T1000 (cell line): ENCODE results near the gene ANKMY1.
"Not testable (repeated sequence)": the region's sequence is repeated elsewhere in the genome, so short reads cannot be mapped to it uniquely, and the experiment has no call there.

Experiments used
- DNase-seq: peaks from one replicate; lab custom pipeline; 2025; ENCODE audit warnings: mixed read lengths; lab: John Stamatoyannopoulos, UW

Gene ANKMY1

GRCh38 chr2:240503848-240504247 is 53.9 kb downstream of the ANKMY1 start:
- no peak for DNase-seq

GRCh38 chr2:240503375-240503774 is 54.4 kb downstream of the ANKMY1 start:
- no peak for DNase-seq

GRCh38 chr2:240502430-240503121 is 55.2 kb downstream of the ANKMY1 start:
- no peak for DNase-seq

GRCh38 chr2:240502059-240502429 is 55.7 kb downstream of the ANKMY1 start:
- no peak for DNase-seq

- DNase-seq: no peak
These were observed 56.2 kb downstream of the ANKMY1 start for GRCh38 chr2:240501531-240501991.

GRCh38 chr2:240500561-240501423 is 57.0 kb downstream of the ANKMY1 start:
- no peak for DNase-seq

GRCh38 chr2:240499309-240500301 is 58.2 kb downstream of the ANKMY1 start:
- no peak for DNase-seq

GRCh38 chr2:240498958-240499260 is 58.9 kb downstream of the ANKMY1 start:
- no peak for DNase-seq

GRCh38 chr2:240498171-240498957 is 59.4 kb downstream of the ANKMY1 start:
- no peak for DNase-seq

- not testable (repeated sequence) for DNase-seq
These were observed 60.7 kb downstream of the ANKMY1 start for GRCh38 chr2:240497082-240497481.

GRCh38 chr2:240494942-240495341 is 62.8 kb downstream of the ANKMY1 start:
- DNase-seq: not testable (repeated sequence)

GRCh38 chr2:240494194-240494793 is 63.5 kb downstream of the ANKMY1 start:
- no peak for DNase-seq

- no peak for DNase-seq
These were observed 66.3 kb downstream of the ANKMY1 start for GRCh38 chr2:240491483-240491882.

- DNase-seq: no peak
These were observed 75.6 kb downstream of the ANKMY1 start for GRCh38 chr2:240482141-240482540.

- DNase-seq: no peak
These were observed 76.1 kb downstream of the ANKMY1 start for GRCh38 chr2:240481720-240482119.

- no peak for DNase-seq
These were observed 76.8 kb downstream of the ANKMY1 start for GRCh38 chr2:240480834-240481623.

- DNase-seq: no peak
These were observed 78.7 kb downstream of the ANKMY1 start for GRCh38 chr2:240479111-240479501.

GRCh38 chr2:240478346-240479110 is 79.3 kb downstream of the ANKMY1 start:
- no peak for DNase-seq

GRCh38 chr2:240477916-240478315 is 79.9 kb downstream of the ANKMY1 start:
- DNase-seq: no peak
